Measurements from ENCODE around the gene TP53BP1. TPM values are rescaled to one million over a fixed set of nuclear protein-coding genes. Genes with fewer than 3 reads are reported as not detected.

TP53BP1 gene
- total RNA-seq, 2 donors from 2014 or later: 29.9 to 30.9 TPM

- Mint-ChIP-seq H3K27ac (no peak overlapping the region), H3K9me3 (no peaks in the 10 kb centered on the region), H3K36me3 (ENCODE audit: low read depth) (peaks cover 79% of the 10 kb centered on the region), H3K4me1 (peaks cover 6% of the 10 kb centered on the region), H3K27me3 (no peaks in the 10 kb centered on the region), H3K4me3 (no peak overlapping the region)
- no peak for ATAC-seq (replicated peaks)
Observed at GRCh38 chr15:43436395-43436794, 56.6 kb downstream of the TP53BP1 start.

DNA sequence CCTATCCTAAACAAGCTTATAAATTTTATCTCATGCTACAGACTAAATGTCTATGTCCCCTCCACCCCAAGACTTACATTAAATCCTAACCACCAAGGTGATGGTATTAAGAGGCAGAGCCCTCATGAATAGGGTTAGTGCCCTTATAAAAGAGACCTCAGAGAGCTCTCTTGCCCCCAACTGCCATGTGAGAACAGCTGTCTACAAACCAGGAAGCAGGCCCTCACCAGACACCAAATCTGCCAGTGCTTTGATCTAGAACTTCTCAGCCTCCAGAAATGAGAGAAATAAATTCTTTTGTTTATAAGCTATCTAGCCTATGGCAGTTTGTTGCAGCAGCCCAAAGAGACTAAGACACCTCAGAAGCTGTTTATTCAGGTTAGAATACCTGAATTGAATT, 58.5 kb downstream of the TP53BP1 start:
- H3K36me3 Mint-ChIP-seq (ENCODE audit: low read depth): peaks cover 82% of the 10 kb centered on the region
- H3K27me3 Mint-ChIP-seq: no peaks in the 10 kb centered on the region
- no peaks in the 10 kb centered on the region for H3K4me1 Mint-ChIP-seq

GRCh38 chr15:43433661-43434303, 59.2 kb downstream of the TP53BP1 start:
- no peaks in the 10 kb centered on the region for H3K4me1 Mint-ChIP-seq
- no peaks in the 10 kb centered on the region for H3K9me3 Mint-ChIP-seq
- H3K4me3 Mint-ChIP-seq: no peak overlapping the region
- no peaks in the 10 kb centered on the region for H3K27me3 Mint-ChIP-seq
- peaks cover 81% of the 10 kb centered on the region for H3K36me3 Mint-ChIP-seq (ENCODE audit: low read depth)
- no peak for ATAC-seq (replicated peaks)
- H3K27ac Mint-ChIP-seq: no peak overlapping the region

More for the DNA sequence above, 58.5 kb downstream of the TP53BP1 start:
- no peak for ATAC-seq (replicated peaks)
- no peak overlapping the region for H3K27ac Mint-ChIP-seq
- no peak overlapping the region for H3K4me3 Mint-ChIP-seq
- no peaks in the 10 kb centered on the region for H3K9me3 Mint-ChIP-seq

GRCh38 chr15:43433165-43433564, 59.8 kb downstream of the TP53BP1 start:
- Mint-ChIP-seq H3K4me3 (no peak overlapping the region), H3K4me1 (no peaks in the 10 kb centered on the region), H3K36me3 (ENCODE audit: low read depth) (peaks cover 77% of the 10 kb centered on the region), H3K27me3 (no peaks in the 10 kb centered on the region), H3K9me3 (no peaks in the 10 kb centered on the region), H3K27ac (peak overlapping the region; percentile 12)
- no peak for ATAC-seq (replicated peaks)

GRCh38 chr15:43429687-43430086, 63.3 kb downstream of the TP53BP1 start:
- H3K27me3 Mint-ChIP-seq: no peaks in the 10 kb centered on the region
- H3K4me3 Mint-ChIP-seq: no peak overlapping the region
- no peaks in the 10 kb centered on the region for H3K4me1 Mint-ChIP-seq
- H3K36me3 Mint-ChIP-seq (ENCODE audit: low read depth): peaks cover 90% of the 10 kb centered on the region
- no peaks in the 10 kb centered on the region for H3K9me3 Mint-ChIP-seq
- no peak for ATAC-seq (replicated peaks)
- no peak overlapping the region for H3K27ac Mint-ChIP-seq

DNA sequence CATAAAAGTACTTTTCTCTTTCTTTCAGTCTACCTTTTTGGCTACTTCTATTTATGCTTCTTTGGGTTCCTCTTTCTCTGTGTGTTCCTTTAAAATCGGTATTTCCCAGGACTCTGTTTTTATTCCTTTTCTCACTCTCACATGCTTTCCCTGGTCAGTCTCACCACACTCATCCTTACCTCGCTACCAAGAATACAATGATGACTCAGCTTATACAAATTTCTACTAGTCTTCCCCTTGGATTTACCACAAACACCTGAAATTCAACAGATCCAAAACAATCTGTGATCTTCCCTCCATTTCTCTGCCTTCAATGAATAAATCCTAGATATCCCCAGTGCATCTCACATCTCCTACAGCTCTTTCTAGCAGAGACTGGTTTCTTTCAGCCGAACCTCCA, 69.2 kb downstream of the TP53BP1 start:
- H3K27me3 Mint-ChIP-seq: no peaks in the 10 kb centered on the region
- no peaks in the 10 kb centered on the region for H3K9me3 Mint-ChIP-seq
- H3K27ac Mint-ChIP-seq: no peak overlapping the region
- no peak for ATAC-seq (replicated peaks)
- H3K4me3 Mint-ChIP-seq: no peak overlapping the region
- H3K36me3 Mint-ChIP-seq (ENCODE audit: low read depth): peaks cover 90% of the 10 kb centered on the region
- H3K4me1 Mint-ChIP-seq: peaks cover 5% of the 10 kb centered on the region

- H3K36me3 Mint-ChIP-seq (ENCODE audit: low read depth): peaks cover 87% of the 10 kb centered on the region
- no peak for ATAC-seq (replicated peaks)
- no peaks in the 10 kb centered on the region for H3K9me3 Mint-ChIP-seq
- H3K27me3 Mint-ChIP-seq: no peaks in the 10 kb centered on the region
- peaks cover 5% of the 10 kb centered on the region for H3K4me1 Mint-ChIP-seq
- H3K4me3 Mint-ChIP-seq: no peak overlapping the region
- no peak overlapping the region for H3K27ac Mint-ChIP-seq
Observed at GRCh38 chr15:43420876-43421275, 72.1 kb downstream of the TP53BP1 start.

DNA sequence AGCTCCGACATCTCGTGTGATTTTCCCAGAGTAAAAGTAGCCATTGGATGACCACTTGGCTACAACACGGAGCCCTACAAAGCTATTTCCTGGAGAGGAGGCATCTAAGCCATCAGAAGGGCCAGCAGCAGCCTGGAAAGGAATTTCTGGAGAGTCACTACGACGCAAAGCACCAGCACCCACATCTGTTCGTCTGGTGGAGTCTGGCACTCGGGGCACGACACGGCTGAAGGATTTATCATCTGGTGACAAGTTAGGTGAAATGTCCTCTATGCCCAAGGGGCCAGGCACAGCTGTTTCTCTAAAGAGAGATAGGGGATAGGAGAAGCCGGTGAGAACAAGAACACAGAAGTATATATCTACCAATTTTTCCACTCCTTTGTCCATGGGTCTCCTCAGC, 72.5 kb downstream of the TP53BP1 start:
- no peak for ATAC-seq (replicated peaks)
- no peak overlapping the region for H3K27ac Mint-ChIP-seq
- no peaks in the 10 kb centered on the region for H3K27me3 Mint-ChIP-seq
- H3K4me1 Mint-ChIP-seq: peaks cover 5% of the 10 kb centered on the region
- H3K4me3 Mint-ChIP-seq: no peak overlapping the region
- no peaks in the 10 kb centered on the region for H3K9me3 Mint-ChIP-seq
- peaks cover 89% of the 10 kb centered on the region for H3K36me3 Mint-ChIP-seq (ENCODE audit: low read depth)

DNA sequence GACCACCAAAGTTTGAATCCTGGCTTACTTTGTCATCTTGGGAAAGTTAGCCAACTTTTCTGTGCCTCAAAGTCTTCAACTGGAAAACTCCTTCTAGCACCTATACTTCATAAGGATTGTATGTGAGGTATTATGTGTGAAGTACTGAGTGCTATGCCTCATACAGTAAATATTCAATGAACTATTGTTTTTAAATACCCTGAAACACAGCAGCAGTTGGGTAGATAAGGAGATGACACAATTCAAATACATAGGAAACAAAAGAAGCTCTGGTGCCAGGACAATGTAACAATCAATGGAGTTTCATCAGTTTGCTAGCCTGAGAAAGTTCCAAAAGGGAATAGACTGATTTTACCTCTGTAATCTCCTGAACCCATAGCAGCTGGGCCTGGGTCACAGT, 78.8 kb downstream of the TP53BP1 start:
- ATAC-seq (replicated peaks): no peak
- Mint-ChIP-seq H3K9me3 (no peaks in the 10 kb centered on the region), H3K4me3 (no peak overlapping the region), H3K36me3 (ENCODE audit: low read depth) (peaks cover 88% of the 10 kb centered on the region), H3K4me1 (no peaks in the 10 kb centered on the region), H3K27ac (no peak overlapping the region), H3K27me3 (no peaks in the 10 kb centered on the region)

GRCh38 chr15:43412096-43412495, 80.9 kb downstream of the TP53BP1 start:
- no peaks in the 10 kb centered on the region for H3K9me3 Mint-ChIP-seq
- no peaks in the 10 kb centered on the region for H3K27me3 Mint-ChIP-seq
- no peaks in the 10 kb centered on the region for H3K4me1 Mint-ChIP-seq
- peaks cover 94% of the 10 kb centered on the region for H3K36me3 Mint-ChIP-seq (ENCODE audit: low read depth)
- no peak overlapping the region for H3K4me3 Mint-ChIP-seq
- H3K27ac Mint-ChIP-seq: peak overlapping the region; percentile 1
- ATAC-seq (replicated peaks): no peak

DNA sequence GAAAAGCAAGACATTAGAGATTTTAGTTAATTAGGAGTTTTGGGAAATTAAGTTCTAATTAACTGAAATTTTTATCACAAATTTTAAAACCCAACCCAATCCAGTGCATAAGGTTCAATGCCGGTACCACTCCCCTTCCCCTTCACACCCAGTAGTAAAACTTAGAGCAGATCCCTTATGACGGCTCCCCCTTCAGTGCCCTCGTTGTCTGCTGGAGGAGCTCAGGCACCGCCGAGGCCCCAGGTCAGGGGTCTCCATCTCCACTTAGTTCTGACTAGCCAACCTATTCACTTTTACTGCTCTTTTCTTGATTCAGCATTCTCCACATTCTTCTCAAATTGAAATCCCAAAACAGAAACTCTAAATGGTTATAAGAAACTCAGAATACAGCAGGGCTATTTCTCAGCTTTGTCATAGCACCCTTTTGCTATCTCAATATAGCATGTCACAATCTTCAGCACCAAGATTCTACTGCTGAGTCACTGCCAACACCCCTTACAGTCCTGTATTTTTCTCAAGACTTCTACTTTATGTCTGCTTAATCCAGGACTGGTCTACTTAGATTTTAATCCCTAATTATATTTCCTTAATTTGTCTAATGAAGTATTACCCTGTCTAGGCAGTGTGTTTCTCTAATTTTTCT, 82.3 kb downstream of the TP53BP1 start:
- peak overlapping the region; percentile 24 for H3K27ac Mint-ChIP-seq

DNA sequence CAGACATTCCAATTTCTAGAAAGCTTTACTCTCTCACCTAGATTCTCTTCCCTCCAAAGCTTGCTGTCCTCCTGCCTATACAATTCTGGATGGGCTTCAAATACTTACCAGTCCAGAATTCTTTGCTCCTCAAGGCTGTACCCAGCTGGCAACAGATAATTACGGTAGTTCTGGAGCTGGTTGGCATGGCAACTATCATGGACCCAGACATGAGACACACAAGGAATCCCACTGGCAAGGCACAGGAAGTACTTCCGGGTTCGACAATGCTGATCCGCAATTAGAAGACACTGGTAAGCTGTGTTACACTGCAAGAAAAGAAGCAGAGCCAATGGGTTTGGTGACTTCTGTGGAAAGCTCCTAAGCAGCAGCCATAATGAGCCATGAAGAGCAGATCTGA, 84.2 kb downstream of the TP53BP1 start:
- no peaks in the 10 kb centered on the region for H3K9me3 Mint-ChIP-seq
- H3K4me1 Mint-ChIP-seq: peaks cover 4% of the 10 kb centered on the region
- ATAC-seq (replicated peaks): no peak
- H3K27me3 Mint-ChIP-seq: no peaks in the 10 kb centered on the region
- H3K27ac Mint-ChIP-seq: peak overlapping the region; percentile 31
- H3K36me3 Mint-ChIP-seq (ENCODE audit: low read depth): peaks cover 99% of the 10 kb centered on the region
- H3K4me3 Mint-ChIP-seq: no peak overlapping the region

More for the DNA sequence above, 82.3 kb downstream of the TP53BP1 start:
- H3K4me3 Mint-ChIP-seq: no peak overlapping the region
- peaks cover 99% of the 10 kb centered on the region for H3K36me3 Mint-ChIP-seq (ENCODE audit: low read depth)
- no peaks in the 10 kb centered on the region for H3K9me3 Mint-ChIP-seq
- H3K27me3 Mint-ChIP-seq: no peaks in the 10 kb centered on the region
- no peaks in the 10 kb centered on the region for H3K4me1 Mint-ChIP-seq
- no peak for ATAC-seq (replicated peaks)

DNA sequence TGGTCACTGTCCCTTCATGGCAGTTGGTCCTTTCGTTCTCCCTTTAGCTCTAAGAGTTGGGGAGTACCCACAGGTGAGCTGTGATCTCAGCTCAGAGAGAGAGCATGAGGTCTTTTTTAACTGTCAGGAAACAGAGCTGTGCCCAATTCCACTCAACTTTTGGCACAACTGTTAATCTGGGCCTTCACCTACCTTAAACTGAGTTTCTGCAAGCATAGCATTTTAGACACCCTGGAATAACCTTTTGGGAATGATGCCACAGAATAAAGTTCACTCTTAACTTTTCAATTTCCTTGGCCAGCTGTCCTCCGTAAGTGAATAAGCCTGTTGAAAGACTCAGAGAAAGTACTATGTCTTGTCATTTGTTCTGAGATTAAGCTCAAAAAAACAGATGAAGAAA, 86.1 kb downstream of the TP53BP1 start:
- H3K9me3 Mint-ChIP-seq: no peaks in the 10 kb centered on the region
- no peak overlapping the region for H3K4me3 Mint-ChIP-seq
- peaks cover 5% of the 10 kb centered on the region for H3K4me1 Mint-ChIP-seq
- no peak overlapping the region for H3K27ac Mint-ChIP-seq
- no peaks in the 10 kb centered on the region for H3K27me3 Mint-ChIP-seq
- no peak for ATAC-seq (replicated peaks)
- H3K36me3 Mint-ChIP-seq (ENCODE audit: low read depth): peaks cover 99% of the 10 kb centered on the region

GRCh38 chr15:43406189-43406588, 86.8 kb downstream of the TP53BP1 start:
- Mint-ChIP-seq H3K27ac (no peak overlapping the region), H3K36me3 (ENCODE audit: low read depth) (peaks cover 99% of the 10 kb centered on the region), H3K4me3 (no peak overlapping the region), H3K9me3 (no peaks in the 10 kb centered on the region), H3K4me1 (peaks cover 5% of the 10 kb centered on the region), H3K27me3 (no peaks in the 10 kb centered on the region)
- ATAC-seq (replicated peaks): no peak

GRCh38 chr15:43404130-43404529, 88.8 kb downstream of the TP53BP1 start:
- Mint-ChIP-seq H3K4me1 (peaks cover 5% of the 10 kb centered on the region), H3K4me3 (no peak overlapping the region), H3K36me3 (ENCODE audit: low read depth) (peaks cover 99% of the 10 kb centered on the region), H3K27me3 (no peaks in the 10 kb centered on the region), H3K27ac (peak overlapping the region; percentile 58), H3K9me3 (no peaks in the 10 kb centered on the region)
- no peak for ATAC-seq (replicated peaks)
